Measurements from ENCODE around the gene TMEM121B.

DNA sequence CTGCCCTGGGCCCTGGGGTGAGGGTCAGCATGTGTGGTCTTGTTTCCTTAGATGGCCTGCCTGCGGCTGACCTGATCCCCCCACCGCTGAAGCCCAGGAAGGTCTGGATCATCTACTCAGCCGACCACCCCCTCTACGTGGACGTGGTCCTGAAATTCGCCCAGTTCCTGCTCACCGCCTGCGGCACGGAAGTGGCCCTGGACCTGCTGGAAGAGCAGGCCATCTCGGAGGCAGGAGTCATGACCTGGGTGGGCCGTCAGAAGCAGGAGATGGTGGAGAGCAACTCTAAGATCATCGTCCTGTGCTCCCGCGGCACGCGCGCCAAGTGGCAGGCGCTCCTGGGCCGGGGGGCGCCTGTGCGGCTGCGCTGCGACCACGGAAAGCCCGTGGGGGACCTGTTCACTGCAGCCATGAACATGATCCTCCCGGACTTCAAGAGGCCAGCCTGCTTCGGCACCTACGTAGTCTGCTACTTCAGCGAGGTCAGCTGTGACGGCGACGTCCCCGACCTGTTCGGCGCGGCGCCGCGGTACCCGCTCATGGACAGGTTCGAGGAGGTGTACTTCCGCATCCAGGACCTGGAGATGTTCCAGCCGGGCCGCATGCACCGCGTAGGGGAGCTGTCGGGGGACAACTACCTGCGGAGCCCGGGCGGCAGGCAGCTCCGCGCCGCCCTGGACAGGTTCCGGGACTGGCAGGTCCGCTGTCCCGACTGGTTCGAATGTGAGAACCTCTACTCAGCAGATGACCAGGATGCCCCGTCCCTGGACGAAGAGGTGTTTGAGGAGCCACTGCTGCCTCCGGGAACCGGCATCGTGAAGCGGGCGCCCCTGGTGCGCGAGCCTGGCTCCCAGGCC lies 12.7 kb downstream of the TMEM121B start:
- TF ChIP-seq CTCF (conservative IDR thresholded peaks at IDR 0.05; ENCODE audit: low read length) (no peak), EZH2phosphoT487 (IDR thresholded peaks at IDR 0.05; ENCODE audit: borderline replicate concordance) (no peak)
